HuH-7 (cell line): Measurements from ENCODE around the gene DLG2.
"Not testable (repeated sequence)": the region's sequence is repeated elsewhere in the genome, so short reads cannot be mapped to it uniquely, and the experiment has no call there.

Experiments used
- DNase-seq: peaks from one replicate; pipeline ENCODE4 v3.0.0; 2011; ENCODE audit warnings: low spot score

DLG2 gene

GRCh38 chr11:83448686-83449085, 2178.5 kb downstream of the DLG2 start:
- no peak for DNase-seq

DNA sequence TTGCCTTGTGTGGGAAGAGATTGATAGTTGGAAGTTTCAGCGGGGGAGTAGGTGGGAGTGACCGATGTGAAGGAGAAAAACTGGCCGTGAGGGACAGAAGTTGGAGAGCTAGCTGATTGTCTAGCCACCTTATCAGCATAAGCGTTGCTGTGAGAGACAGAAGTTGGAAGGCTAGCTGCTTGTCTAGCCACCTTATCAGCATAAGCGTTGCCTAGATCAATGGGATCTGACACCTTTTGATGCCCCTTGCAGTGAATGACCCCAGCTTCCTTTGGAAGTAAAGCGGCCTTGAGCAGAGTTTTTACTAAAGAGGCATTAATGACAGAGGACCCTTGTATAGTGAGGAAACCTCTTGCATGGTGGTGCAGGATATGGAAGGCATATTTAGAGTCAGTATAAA, 2183.3 kb downstream of the DLG2 start:
- not testable (repeated sequence) for DNase-seq

- no peak for DNase-seq
Measured at GRCh38 chr11:83441601-83442000, 2185.5 kb downstream of the DLG2 start.

GRCh38 chr11:83441171-83441570, 2186.0 kb downstream of the DLG2 start:
- no peak for DNase-seq

DNA sequence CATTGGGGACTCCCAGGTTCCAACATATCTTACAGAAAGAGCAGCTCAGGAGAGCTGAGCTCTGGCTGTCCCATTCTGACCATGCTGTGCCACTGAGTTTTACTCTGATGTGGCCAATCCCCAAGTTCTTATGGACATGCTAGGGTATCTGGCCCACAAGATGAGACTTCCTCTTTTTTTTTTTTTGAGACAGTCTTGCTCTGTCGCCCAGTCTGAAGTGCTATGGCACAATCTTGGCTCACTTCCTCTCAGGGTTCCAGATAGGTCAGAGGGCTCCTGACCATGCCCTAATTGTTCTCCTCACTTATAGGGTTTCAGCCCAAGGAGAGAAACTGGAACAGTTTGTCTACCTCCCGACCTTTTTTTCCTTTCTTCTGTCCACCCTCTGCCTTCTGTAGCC, 2188.7 kb downstream of the DLG2 start:
- DNase-seq, result no peak

GRCh38 chr11:83437939-83438338, 2189.2 kb downstream of the DLG2 start:
- no peak for DNase-seq

DNA sequence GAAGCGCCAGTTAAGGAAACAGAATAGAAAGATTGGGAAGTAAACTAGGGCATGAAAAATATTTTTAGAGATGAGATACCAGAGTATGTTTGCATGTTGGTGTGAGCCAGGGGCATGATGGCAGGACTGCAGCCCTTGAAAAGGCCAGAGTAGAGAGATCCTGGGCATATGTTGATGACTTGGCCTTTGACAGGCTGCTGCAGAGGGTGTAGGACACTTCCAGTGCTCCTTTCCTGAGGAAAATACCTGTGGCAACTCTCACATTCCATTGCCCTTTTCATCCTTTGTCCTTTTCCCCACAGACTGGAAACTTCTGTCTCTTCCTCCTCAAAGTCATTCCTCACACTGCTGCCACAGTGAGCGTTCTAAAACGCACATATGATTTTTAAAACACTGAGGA, 2190.3 kb downstream of the DLG2 start:
- no peak for DNase-seq

GRCh38 chr11:83434812-83435211, 2192.3 kb downstream of the DLG2 start:
- not testable (repeated sequence) for DNase-seq

DNA sequence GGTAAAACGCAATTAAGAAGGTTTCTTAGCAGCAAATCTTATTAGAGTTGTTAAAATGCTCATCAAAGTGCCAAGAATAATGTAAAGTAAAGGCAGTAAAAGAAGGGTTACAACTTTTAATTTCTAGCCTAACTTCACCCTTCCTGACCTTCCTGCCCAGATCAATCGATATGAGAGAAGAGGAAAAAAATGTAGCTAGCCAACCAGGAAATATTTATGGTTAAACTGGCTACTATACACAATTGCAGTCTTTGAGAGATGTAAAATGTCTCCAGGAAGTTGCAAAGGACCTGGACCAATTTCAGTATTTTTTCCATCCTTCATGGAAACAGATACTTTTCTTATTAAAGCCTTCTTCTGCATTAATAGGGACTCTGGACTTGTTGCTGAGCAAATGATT, 2199.2 kb downstream of the DLG2 start:
- DNase-seq, result no peak

DNA sequence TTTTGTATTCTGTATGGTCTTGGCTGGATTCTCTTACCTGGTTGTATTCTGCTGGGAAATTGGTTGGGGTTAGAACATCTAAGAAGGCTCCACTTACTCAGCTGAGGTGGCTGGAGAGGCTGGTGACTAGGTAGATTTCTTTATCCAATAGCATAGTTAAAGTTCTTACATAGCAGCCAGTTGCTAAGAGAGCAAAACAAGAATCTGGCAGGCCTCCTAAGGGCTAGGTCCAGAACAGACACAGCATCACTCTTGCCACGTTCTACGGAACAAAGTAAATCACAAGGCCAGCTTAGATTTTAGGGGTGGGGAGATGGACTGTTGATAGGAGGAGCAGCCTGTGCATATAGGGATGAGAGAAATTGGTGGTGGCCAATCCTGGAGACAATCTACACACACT, 2199.6 kb downstream of the DLG2 start:
- DNase-seq, result no peak

DNA sequence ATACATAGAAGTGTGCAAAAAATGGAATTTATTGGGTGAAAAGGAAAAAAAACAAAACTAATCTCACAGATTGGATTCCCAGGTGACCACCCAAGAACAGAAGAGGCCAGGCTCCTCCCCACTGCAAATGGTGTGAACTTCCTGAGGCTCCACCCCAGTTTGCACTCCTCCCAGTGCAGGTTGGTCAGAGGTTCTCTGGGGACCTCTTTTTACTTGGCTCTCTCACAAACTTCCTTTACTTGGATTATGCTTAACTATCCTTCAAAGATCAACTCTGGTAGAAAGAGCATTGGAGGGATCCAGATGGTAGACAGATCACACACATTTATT, 2202.0 kb downstream of the DLG2 start:
- no peak for DNase-seq

- no peak for DNase-seq
Measured at GRCh38 chr11:83424376-83425136, 2202.6 kb downstream of the DLG2 start.

DNA sequence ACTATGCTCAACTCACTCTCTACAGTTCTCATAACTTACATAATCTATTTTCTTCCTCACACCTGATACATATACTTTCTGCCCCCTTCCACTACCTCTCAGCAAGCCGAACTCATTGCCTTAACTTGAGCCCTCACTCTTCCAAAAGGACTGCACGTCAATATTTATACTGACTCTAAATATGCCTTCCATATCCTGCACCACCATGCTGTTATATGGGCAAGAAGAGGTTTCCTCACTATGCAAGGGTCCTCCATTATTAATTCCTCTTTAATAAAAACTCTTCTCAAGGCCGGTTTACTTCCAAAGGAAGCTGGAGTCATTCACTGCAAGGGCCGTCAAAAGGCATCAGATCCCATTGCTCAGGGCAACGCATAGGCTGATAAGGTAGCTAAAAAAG, 2204.5 kb downstream of the DLG2 start:
- DNase-seq, result not testable (repeated sequence)

DNA sequence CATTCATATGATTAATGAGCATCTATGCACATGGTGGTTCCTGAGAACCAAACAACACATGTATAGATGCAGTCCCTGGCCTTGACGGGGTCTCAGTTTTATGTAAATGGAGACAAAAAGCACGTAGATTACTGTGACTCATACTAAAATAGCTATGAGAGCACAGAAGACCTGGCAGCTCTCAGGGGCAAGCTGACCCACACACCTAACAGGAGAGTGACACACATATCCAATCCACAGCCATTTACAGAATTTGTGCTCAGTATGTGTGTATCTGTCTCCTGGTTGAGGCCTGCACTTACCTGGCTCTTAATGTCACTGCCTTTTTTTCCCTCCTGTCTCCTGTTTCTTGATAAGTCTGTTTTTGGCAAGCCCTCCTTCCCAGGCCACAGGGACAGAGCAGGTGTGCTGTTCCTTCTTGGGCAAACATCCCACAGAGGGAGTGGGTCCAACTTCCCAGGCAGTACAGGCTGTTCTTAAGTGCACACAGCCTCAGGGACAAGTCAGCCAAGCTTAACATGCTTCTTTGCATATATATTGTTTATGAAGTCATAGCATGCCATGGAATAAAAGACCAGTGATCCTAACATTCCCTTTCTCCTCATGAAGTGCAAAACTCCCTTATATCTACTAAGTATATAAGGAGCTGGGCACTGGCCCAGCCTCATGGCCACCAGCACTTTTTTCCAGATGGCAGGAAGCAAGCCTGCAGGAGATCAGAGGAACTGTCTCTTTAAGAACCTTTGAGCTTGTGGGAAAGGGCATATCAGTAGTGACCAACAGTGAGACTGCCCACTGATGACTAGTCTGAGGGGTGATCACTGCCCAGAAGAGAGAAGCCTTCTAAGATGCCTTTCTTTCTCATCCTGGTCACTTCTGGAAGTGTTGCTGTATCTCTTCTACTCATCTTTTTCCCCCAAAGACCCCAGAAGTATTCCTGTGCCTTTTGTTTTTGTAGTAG, 2216.3 kb downstream of the DLG2 start:
- peak; percentile 5 for DNase-seq

GRCh38 chr11:83409891-83410290, 2217.3 kb downstream of the DLG2 start:
- no peak for DNase-seq

DNA sequence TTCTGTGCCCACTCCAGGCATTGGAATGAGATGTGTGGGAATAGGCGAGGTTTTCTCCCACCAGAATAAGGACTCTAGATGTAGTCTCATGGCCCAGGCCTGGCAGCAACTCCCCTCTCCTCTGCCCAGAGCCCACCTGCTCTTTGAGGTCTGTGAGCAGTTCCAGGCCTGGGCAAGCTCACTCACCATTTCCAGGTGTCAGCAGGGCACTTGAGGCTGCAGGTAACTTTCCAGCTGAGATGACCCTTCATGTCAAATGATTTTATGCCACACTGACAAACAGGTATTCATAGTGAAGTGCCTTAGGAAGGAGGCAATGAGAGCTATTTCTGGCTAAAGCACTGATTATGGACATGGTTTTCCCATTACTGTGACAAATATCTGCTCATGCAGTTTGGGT, 2217.7 kb downstream of the DLG2 start:
- DNase-seq, result no peak

- DNase-seq, result no peak
Measured at GRCh38 chr11:83408946-83409345, 2218.2 kb downstream of the DLG2 start.
